ENCODE results near the gene MRGPRX1.

DNA sequence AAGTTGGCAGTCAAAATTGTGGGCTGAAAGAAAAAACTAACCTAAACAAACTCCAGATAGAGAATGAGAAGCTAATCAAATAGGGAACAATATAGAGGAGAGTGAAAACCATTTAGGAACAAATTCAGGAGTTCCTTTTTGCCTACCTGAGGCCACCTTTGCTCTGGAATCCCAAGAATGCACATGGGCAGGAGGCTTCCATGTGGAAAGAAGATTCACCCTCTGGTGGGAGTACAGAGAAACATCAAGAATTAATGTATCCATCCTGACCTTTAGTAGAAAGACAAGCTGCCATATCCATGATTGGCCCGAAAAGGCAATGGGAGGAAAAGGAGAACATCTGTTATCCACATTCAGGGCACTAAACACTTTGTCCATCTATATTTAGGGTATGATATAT, 35.0 kb upstream of the MRGPRX1 start:
- TF ChIP-seq, protein P1, sequence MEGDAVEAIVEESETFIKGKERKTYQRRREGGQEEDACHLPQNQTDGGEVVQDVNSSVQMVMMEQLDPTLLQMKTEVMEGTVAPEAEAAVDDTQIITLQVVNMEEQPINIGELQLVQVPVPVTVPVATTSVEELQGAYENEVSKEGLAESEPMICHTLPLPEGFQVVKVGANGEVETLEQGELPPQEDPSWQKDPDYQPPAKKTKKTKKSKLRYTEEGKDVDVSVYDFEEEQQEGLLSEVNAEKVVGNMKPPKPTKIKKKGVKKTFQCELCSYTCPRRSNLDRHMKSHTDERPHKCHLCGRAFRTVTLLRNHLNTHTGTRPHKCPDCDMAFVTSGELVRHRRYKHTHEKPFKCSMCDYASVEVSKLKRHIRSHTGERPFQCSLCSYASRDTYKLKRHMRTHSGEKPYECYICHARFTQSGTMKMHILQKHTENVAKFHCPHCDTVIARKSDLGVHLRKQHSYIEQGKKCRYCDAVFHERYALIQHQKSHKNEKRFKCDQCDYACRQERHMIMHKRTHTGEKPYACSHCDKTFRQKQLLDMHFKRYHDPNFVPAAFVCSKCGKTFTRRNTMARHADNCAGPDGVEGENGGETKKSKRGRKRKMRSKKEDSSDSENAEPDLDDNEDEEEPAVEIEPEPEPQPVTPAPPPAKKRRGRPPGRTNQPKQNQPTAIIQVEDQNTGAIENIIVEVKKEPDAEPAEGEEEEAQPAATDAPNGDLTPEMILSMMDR (IDR thresholded peaks at IDR 0.05): no peak
- no peak for TF ChIP-seq POLR2A (IDR thresholded peaks at IDR 0.05)

All from heart left ventricle (tissue), 13 donors.